K562 (cell line): ENCODE data around the gene ZNF48. TPM values are rescaled to one million over a fixed set of nuclear protein-coding genes. Genes with fewer than 3 reads are reported as not detected.

Experiments
- CCAR2 ChIP-seq: fragments of 200-400 bp; formaldehyde crosslinking; IDR thresholded peaks from 2 replicates; pipeline ENCODE4 v1.6.1; 2017; ENCODE audit warnings: mild to moderate bottlenecking, low read depth, low read length
- CREB5 ChIP-seq: fragments of 250-450 bp; sonication (Bioruptor Pico); IDR thresholded peaks from 2 replicates; pipeline ENCODE4 v1.5.0; 2020; ENCODE audit warnings: mild to moderate bottlenecking
- GATAD2B ChIP-seq: fragments of 450-650 bp; IDR thresholded peaks from 2 replicates; pipeline ENCODE4 v1.6.1; 2017; ENCODE audit warnings: mild to moderate bottlenecking, borderline replicate concordance
- KLF16 ChIP-seq: IDR thresholded peaks from 2 replicates; pipeline ENCODE4 v1.6.1; 2016; ENCODE audit warnings: antibody characterized with exemption
- NFYB ChIP-seq: IDR thresholded peaks from 2 replicates; pipeline ENCODE4 v1.6.1; 2011; ENCODE audit warnings: mild to moderate bottlenecking, moderate library complexity; ENCODE audit not compliant: insufficient read length; ENCODE audit errors: extremely low read depth
- RBM25 ChIP-seq: fragments of 200-400 bp; formaldehyde crosslinking; IDR thresholded peaks from 2 replicates; pipeline ENCODE4 v1.6.1; 2018; ENCODE audit warnings: low read length, low read depth, moderate library complexity; ENCODE audit not compliant: severe bottlenecking
- SOX6 ChIP-seq: fragments of 450-650 bp; IDR thresholded peaks from 2 replicates; pipeline ENCODE4 v1.6.1; 2014; ENCODE audit warnings: mild to moderate bottlenecking
- ZFP30 ChIP-seq: fragments of 250-450 bp; sonication (Bioruptor Pico); IDR thresholded peaks from 2 replicates; pipeline ENCODE4 v1.8.0; 2022; ENCODE audit warnings: moderate library complexity, mild to moderate bottlenecking, inconsistent platforms, borderline replicate concordance
- ZNF175 ChIP-seq: fragments of 200-800 bp; sonication (Bioruptor generic); IDR thresholded peaks from 2 replicates; pipeline ENCODE4 v1.6.1; 2016; ENCODE audit warnings: low read depth, mild to moderate bottlenecking, missing genetic modification characterization, missing compliant biosample characterization
- ZNF398 ChIP-seq: fragments of 250-450 bp; sonication (Bioruptor Pico); IDR thresholded peaks from 2 replicates; pipeline ENCODE4 v1.8.0; 2021; ENCODE audit warnings: moderate library complexity, mild to moderate bottlenecking, inconsistent platforms
- ZNF584 ChIP-seq: fragments of 200-800 bp; sonication (Bioruptor generic); IDR thresholded peaks from 2 replicates; pipeline ENCODE4 v1.6.1; 2016; ENCODE audit warnings: low read depth, mild to moderate bottlenecking, missing genetic modification characterization, missing compliant biosample characterization
- ZNF586 ChIP-seq: fragments of 450-650 bp; formaldehyde crosslinking; conservative IDR thresholded peaks from 2 replicates; pipeline ENCODE4 v1.4.0; 2020; ENCODE audit warnings: mild to moderate bottlenecking, moderate library complexity
- polyA plus RNA-seq, 8 experiments: library from polyadenylated mRNA; depleted of rRNA in 4 of 8; stranded (reverse) in 5 of 8; unstranded in 3 of 8; fragments of >200 nt; fragmentation: Nextera tagmentation in 2 of 8; fragmentation: Illumina TruSeq in 1 of 8; extraction: Ambion mirVana in 2 of 8; extraction: Trizol in 1 of 8; gene quantifications; 2 replicates each; pipeline versions ENCODE4 v1.2.1 to v1.2.3, GENCODE V29; 2011 to 2014; ENCODE audit warnings: inconsistent platforms in 1 of 8, missing spikeins in 1 of 8
- total RNA-seq, 7 experiments: library from RNA; depleted of rRNA in 6 of 7; stranded (reverse); fragments of >200 nt in 6 of 7; fragmentation: Illumina TruSeq in 2 of 7; extraction: Trizol in 2 of 7; gene quantifications; 2 replicates each; pipeline versions ENCODE4 v1.2.1 to v1.2.3, GENCODE V29; 2011 to 2021; ENCODE audit warnings: low replicate concordance in 1 of 7
- TF ChIP-seq, protein P1 (sequence below), 2 experiments: fragments of 450-650 bp; formaldehyde crosslinking in 1 of 2; IDR thresholded peaks; 2 replicates each; pipeline versions ENCODE4 v1.4.0 to v1.6.1; 2014 to 2020; ENCODE audit warnings: mild to moderate bottlenecking in 2 of 2, borderline replicate concordance in 1 of 2, low read depth in 1 of 2
- TF ChIP-seq, protein P2 (sequence below): fragments of 450-650 bp; formaldehyde crosslinking; IDR thresholded peaks from 2 replicates; pipeline ENCODE4 v1.4.0; 2020; ENCODE audit warnings: mild to moderate bottlenecking, moderate library complexity

ZNF48 gene
- total and polyA plus RNA-seq, 9 of the 15 experiments (the other 6 are each of a cell fraction or from before 2014, with no cell fraction given), result 0.38 to 11.6 (median 4.7) TPM

- TF ChIP-seq, protein P1, sequence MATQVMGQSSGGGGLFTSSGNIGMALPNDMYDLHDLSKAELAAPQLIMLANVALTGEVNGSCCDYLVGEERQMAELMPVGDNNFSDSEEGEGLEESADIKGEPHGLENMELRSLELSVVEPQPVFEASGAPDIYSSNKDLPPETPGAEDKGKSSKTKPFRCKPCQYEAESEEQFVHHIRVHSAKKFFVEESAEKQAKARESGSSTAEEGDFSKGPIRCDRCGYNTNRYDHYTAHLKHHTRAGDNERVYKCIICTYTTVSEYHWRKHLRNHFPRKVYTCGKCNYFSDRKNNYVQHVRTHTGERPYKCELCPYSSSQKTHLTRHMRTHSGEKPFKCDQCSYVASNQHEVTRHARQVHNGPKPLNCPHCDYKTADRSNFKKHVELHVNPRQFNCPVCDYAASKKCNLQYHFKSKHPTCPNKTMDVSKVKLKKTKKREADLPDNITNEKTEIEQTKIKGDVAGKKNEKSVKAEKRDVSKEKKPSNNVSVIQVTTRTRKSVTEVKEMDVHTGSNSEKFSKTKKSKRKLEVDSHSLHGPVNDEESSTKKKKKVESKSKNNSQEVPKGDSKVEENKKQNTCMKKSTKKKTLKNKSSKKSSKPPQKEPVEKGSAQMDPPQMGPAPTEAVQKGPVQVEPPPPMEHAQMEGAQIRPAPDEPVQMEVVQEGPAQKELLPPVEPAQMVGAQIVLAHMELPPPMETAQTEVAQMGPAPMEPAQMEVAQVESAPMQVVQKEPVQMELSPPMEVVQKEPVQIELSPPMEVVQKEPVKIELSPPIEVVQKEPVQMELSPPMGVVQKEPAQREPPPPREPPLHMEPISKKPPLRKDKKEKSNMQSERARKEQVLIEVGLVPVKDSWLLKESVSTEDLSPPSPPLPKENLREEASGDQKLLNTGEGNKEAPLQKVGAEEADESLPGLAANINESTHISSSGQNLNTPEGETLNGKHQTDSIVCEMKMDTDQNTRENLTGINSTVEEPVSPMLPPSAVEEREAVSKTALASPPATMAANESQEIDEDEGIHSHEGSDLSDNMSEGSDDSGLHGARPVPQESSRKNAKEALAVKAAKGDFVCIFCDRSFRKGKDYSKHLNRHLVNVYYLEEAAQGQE (IDR thresholded peaks at IDR 0.05; ENCODE audit: borderline replicate concordance), result peak; percentile 86; the same call in 1 of the 2 replicates
- TF ChIP-seq, protein P1 (CRISPR knock-in tag; IDR thresholded peaks at IDR 0.05; ENCODE audit: low read depth), result peak; percentile 19; the same call in 1 of the 2 replicates
- TF ChIP-seq KLF16 (peak; percentile 67), GATAD2B (no peak), ZNF586 (CRISPR knock-in tag) (no peak), RBM25 (peak; percentile 4), ZNF175 (CRISPR knock-in tag) (no peak), ZNF584 (CRISPR knock-in tag) (no peak), ZFP30 (no peak), SOX6 (peak; percentile 47; the same call in 1 of the 2 replicates), CCAR2 (no peak), ZNF398 (CRISPR knock-in tag) (no peak), CREB5 (CRISPR knock-in tag) (no peak), NFYB (peak; percentile 44)
- TF ChIP-seq, protein P2, sequence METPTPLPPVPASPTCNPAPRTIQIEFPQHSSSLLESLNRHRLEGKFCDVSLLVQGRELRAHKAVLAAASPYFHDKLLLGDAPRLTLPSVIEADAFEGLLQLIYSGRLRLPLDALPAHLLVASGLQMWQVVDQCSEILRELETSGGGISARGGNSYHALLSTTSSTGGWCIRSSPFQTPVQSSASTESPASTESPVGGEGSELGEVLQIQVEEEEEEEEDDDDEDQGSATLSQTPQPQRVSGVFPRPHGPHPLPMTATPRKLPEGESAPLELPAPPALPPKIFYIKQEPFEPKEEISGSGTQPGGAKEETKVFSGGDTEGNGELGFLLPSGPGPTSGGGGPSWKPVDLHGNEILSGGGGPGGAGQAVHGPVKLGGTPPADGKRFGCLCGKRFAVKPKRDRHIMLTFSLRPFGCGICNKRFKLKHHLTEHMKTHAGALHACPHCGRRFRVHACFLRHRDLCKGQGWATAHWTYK (CRISPR knock-in tag), result no peak
These were observed 34.6 kb downstream of the ZNF48 start, which contains the start of gene DCTPP1 (continued) for GRCh38 chr16:30429678-30430427.
